ENCODE data around the gene PRKN. TPM values are rescaled to one million over a fixed set of nuclear protein-coding genes. Genes with fewer than 3 reads are reported as not detected.

The PRKN gene
- total RNA-seq, 2 donors from 2014 or later, result 3.3 to 4.8 TPM

DNA sequence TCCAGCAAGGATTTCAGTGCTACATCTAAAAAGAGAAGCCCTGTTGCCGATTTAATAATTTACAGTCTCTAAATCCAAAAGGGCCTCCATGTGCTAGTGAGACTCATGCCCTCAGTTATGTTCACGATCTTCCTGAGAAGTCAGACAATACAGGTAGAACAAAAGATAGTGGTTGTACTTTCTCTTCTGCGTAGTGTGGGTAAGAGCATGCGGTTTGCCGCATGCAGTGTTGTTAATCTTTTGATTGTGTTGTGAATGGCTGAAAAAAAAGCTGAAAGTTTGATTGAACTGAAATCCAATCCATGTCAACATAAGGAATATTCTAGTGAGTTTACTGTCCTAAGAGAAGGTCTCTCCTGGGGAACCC lies 1379.0 kb downstream of the PRKN start:
- DNase-seq, result no peak

DNA sequence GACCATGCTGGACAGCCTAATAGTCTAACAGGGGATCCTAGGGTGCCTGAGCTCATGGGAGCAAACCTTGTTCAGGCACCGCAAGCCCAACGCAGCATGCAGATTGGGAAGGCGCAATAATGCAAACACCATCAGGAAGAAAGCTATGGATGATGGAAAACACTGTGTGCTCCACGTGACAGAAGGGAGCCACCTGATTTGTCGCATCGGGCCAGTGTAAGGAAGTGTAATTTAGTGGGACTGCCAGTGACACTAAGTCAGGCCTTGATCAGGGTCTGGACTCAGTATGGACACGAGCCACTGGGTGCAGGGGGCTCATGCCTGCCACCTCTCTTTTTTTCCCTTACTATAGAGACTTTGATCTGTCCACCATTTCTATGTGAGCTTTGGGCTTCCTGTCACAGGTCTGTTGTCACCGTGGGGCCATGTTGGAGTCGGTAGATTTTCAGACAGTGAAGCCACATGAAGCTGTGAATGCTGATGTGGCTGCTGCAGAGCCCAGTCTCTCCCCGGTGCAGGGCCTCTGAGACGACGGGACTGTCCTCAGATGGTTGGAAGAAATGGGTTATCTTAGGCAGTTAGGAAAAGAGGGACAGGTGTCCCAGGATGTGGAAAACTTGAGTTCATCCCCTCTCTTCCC lies 1379.5 kb downstream of the PRKN start:
- Mint-ChIP-seq H3K27me3 (ENCODE audit: insufficient read depth) (no peaks in the 10 kb centered on the region), H3K9me3 (no peaks in the 10 kb centered on the region), H3K4me1 (peaks cover 16% of the 10 kb centered on the region), H3K36me3 (ENCODE audit: low read depth) (no peaks in the 10 kb centered on the region), H3K4me3 (no peak overlapping the region), H3K27ac (no peak overlapping the region)
- Histone ChIP-seq H3K4me3 (ENCODE audit: low read length) (no peak overlapping the region), H3K4me1 (ENCODE audit: control insufficient read depth, insufficient read depth, low read length) (peaks cover 7% of the 10 kb centered on the region), H3K27me3 (ENCODE audit: control insufficient read depth, insufficient read depth, low read length, poor library complexity, severe bottlenecking) (no peaks in the 10 kb centered on the region), H3K9me3 (ENCODE audit: control insufficient read depth, low read length) (no peaks in the 10 kb centered on the region), H3K27ac (ENCODE audit: low read depth, low read length) (no peak overlapping the region), H3K36me3 (ENCODE audit: control insufficient read depth, insufficient read depth, low read length) (no peaks in the 10 kb centered on the region), H3K9ac (ENCODE audit: extremely low read depth, low read length, poor library complexity, severe bottlenecking) (no peak overlapping the region)
- TF ChIP-seq, protein P1, sequence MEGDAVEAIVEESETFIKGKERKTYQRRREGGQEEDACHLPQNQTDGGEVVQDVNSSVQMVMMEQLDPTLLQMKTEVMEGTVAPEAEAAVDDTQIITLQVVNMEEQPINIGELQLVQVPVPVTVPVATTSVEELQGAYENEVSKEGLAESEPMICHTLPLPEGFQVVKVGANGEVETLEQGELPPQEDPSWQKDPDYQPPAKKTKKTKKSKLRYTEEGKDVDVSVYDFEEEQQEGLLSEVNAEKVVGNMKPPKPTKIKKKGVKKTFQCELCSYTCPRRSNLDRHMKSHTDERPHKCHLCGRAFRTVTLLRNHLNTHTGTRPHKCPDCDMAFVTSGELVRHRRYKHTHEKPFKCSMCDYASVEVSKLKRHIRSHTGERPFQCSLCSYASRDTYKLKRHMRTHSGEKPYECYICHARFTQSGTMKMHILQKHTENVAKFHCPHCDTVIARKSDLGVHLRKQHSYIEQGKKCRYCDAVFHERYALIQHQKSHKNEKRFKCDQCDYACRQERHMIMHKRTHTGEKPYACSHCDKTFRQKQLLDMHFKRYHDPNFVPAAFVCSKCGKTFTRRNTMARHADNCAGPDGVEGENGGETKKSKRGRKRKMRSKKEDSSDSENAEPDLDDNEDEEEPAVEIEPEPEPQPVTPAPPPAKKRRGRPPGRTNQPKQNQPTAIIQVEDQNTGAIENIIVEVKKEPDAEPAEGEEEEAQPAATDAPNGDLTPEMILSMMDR (conservative IDR thresholded peaks at IDR 0.05), result no peak
- no peak for DNase-seq
- 86 to 90% methylated on average over 9 to 12 of the region's 12 CpGs for WGBS, 2 experiments (ENCODE audit: insufficient coverage in 1 of 2, insufficient read length in 1 of 2)

More for the DNA sequence above, 1379.0 kb downstream of the PRKN start:
- 95 to 100% methylated on average over 1 to 5 of the region's 5 CpGs for WGBS, 2 experiments (ENCODE audit: insufficient coverage in 1 of 2, insufficient read length in 1 of 2)
- Histone ChIP-seq H3K27me3 (ENCODE audit: control insufficient read depth, insufficient read depth, low read length, poor library complexity, severe bottlenecking) (no peaks in the 10 kb centered on the region), H3K9me3 (ENCODE audit: control insufficient read depth, low read length) (no peaks in the 10 kb centered on the region), H3K4me3 (ENCODE audit: low read length) (no peak overlapping the region), H3K36me3 (ENCODE audit: control insufficient read depth, insufficient read depth, low read length) (no peaks in the 10 kb centered on the region), H3K4me1 (ENCODE audit: control insufficient read depth, insufficient read depth, low read length) (peaks cover 7% of the 10 kb centered on the region), H3K9ac (ENCODE audit: extremely low read depth, low read length, poor library complexity, severe bottlenecking) (no peak overlapping the region), H3K27ac (ENCODE audit: low read depth, low read length) (no peak overlapping the region)
- peaks cover 13% of the 10 kb centered on the region for H3K4me1 Mint-ChIP-seq
- no peaks in the 10 kb centered on the region for H3K36me3 Mint-ChIP-seq (ENCODE audit: low read depth)
- no peaks in the 10 kb centered on the region for H3K9me3 Mint-ChIP-seq
- TF ChIP-seq, protein P1 (conservative IDR thresholded peaks at IDR 0.05), result no peak
- H3K27ac Mint-ChIP-seq, result no peak overlapping the region
- H3K27me3 Mint-ChIP-seq (ENCODE audit: insufficient read depth), result no peaks in the 10 kb centered on the region
- no peak overlapping the region for H3K4me3 Mint-ChIP-seq

DNA sequence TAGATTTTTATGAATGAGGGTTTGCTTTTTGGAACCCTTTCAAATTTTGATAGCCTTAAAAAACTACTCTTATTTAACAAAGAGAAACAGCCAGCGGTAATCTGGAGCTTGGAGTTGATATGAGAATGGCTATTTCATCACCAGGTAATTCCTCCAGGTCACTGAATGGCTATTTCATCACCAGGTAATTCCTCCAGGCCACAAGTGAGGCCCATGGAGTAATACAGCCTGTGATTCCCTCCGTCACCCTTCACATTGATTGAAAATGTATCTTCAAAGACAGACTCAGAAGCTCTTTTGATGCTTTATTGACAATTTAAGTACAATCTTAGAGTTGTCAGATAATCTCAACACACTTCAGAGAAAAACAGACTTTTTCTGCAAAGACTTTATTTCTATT lies 1380.4 kb downstream of the PRKN start:
- no peak overlapping the region for H3K9ac ChIP-seq (ENCODE audit: extremely low read depth, low read length, poor library complexity, severe bottlenecking)
- H3K9me3 ChIP-seq (ENCODE audit: control insufficient read depth, low read length), result no peaks in the 10 kb centered on the region
- Mint-ChIP-seq H3K27me3 (ENCODE audit: insufficient read depth) (no peaks in the 10 kb centered on the region), H3K4me3 (no peak overlapping the region), H3K36me3 (ENCODE audit: low read depth) (no peaks in the 10 kb centered on the region), H3K9me3 (no peaks in the 10 kb centered on the region), H3K4me1 (peaks cover 18% of the 10 kb centered on the region), H3K27ac (no peak overlapping the region)
- no peak overlapping the region for H3K4me3 ChIP-seq (ENCODE audit: low read length)
- H3K36me3 ChIP-seq (ENCODE audit: control insufficient read depth, insufficient read depth, low read length), result no peaks in the 10 kb centered on the region
- 98 to 100% methylated on average over 1 to 2 of the region's 2 CpGs for WGBS, 2 experiments (ENCODE audit: insufficient coverage in 1 of 2, insufficient read length in 1 of 2)
- TF ChIP-seq, protein P1 (conservative IDR thresholded peaks at IDR 0.05), result no peak
- DNase-seq, result no peak
- H3K4me1 ChIP-seq (ENCODE audit: control insufficient read depth, insufficient read depth, low read length), result peaks cover 7% of the 10 kb centered on the region
- H3K27me3 ChIP-seq (ENCODE audit: control insufficient read depth, insufficient read depth, low read length, poor library complexity, severe bottlenecking), result no peaks in the 10 kb centered on the region
- no peak overlapping the region for H3K27ac ChIP-seq (ENCODE audit: low read depth, low read length)

Measured in endodermal cell (in vitro differentiated cells).